ENCODE data around the gene KCNMA1.

Gene KCNMA1

GRCh38 chr10:77084431-77085144 lies 553.0 kb downstream of the KCNMA1 start:
- DNase-seq (ENCODE audit: low read depth) = no peak
- no peak for TF ChIP-seq CTCF (IDR thresholded peaks at IDR 0.05; ENCODE audit: control insufficient read depth, insufficient read depth, low read depth, low read length, missing control alignments)
- no peak overlapping the region for H3K4me3 ChIP-seq (ENCODE audit: control insufficient read depth, low read depth, low read length)

GRCh38 chr10:77082601-77083252 lies 554.9 kb downstream of the KCNMA1 start:
- no peak for TF ChIP-seq CTCF (IDR thresholded peaks at IDR 0.05; ENCODE audit: control insufficient read depth, insufficient read depth, low read depth, low read length, missing control alignments)
- DNase-seq (ENCODE audit: low read depth) = no peak
- H3K4me3 ChIP-seq (ENCODE audit: control insufficient read depth, low read depth, low read length) = no peak overlapping the region

- H3K4me3 ChIP-seq (ENCODE audit: control insufficient read depth, low read depth, low read length) = no peak overlapping the region
- no peak for DNase-seq (ENCODE audit: low read depth)
- no peak for TF ChIP-seq CTCF (IDR thresholded peaks at IDR 0.05; ENCODE audit: control insufficient read depth, insufficient read depth, low read depth, low read length, missing control alignments)
Observed at GRCh38 chr10:77081481-77081891, 556.1 kb downstream of the KCNMA1 start.

GRCh38 chr10:77080361-77081027 lies 557.1 kb downstream of the KCNMA1 start:
- no peak overlapping the region for H3K4me3 ChIP-seq (ENCODE audit: control insufficient read depth, low read depth, low read length)
- DNase-seq (ENCODE audit: low read depth) = no peak
- TF ChIP-seq CTCF (IDR thresholded peaks at IDR 0.05; ENCODE audit: control insufficient read depth, insufficient read depth, low read depth, low read length, missing control alignments) = no peak

GRCh38 chr10:77079592-77080300 lies 557.9 kb downstream of the KCNMA1 start:
- no peak for DNase-seq (ENCODE audit: low read depth)
- TF ChIP-seq CTCF (IDR thresholded peaks at IDR 0.05; ENCODE audit: control insufficient read depth, insufficient read depth, low read depth, low read length, missing control alignments) = no peak
- H3K4me3 ChIP-seq (ENCODE audit: control insufficient read depth, low read depth, low read length) = no peak overlapping the region

GRCh38 chr10:77077316-77077945 lies 560.2 kb downstream of the KCNMA1 start:
- TF ChIP-seq CTCF (IDR thresholded peaks at IDR 0.05; ENCODE audit: control insufficient read depth, insufficient read depth, low read depth, low read length, missing control alignments) = no peak
- DNase-seq (ENCODE audit: low read depth) = no peak

More at GRCh38 chr10:77077316-77077945, 560.2 kb downstream of the KCNMA1 start:
- no peak overlapping the region for H3K4me3 ChIP-seq (ENCODE audit: control insufficient read depth, low read depth, low read length)
